ENCODE results near the gene SMCO4.

SMCO4 gene

GRCh38 chr11:93530468-93530826 lies 12.7 kb downstream of the SMCO4 start:
- DNase-seq (ENCODE audit: low read depth, low spot score) = no peak
- no peak overlapping the region for H3K27ac ChIP-seq

- H3K27ac ChIP-seq = no peak overlapping the region
- no peak for DNase-seq (ENCODE audit: low read depth, low spot score)
Measured at GRCh38 chr11:93529707-93530467, 13.3 kb downstream of the SMCO4 start.

DNA sequence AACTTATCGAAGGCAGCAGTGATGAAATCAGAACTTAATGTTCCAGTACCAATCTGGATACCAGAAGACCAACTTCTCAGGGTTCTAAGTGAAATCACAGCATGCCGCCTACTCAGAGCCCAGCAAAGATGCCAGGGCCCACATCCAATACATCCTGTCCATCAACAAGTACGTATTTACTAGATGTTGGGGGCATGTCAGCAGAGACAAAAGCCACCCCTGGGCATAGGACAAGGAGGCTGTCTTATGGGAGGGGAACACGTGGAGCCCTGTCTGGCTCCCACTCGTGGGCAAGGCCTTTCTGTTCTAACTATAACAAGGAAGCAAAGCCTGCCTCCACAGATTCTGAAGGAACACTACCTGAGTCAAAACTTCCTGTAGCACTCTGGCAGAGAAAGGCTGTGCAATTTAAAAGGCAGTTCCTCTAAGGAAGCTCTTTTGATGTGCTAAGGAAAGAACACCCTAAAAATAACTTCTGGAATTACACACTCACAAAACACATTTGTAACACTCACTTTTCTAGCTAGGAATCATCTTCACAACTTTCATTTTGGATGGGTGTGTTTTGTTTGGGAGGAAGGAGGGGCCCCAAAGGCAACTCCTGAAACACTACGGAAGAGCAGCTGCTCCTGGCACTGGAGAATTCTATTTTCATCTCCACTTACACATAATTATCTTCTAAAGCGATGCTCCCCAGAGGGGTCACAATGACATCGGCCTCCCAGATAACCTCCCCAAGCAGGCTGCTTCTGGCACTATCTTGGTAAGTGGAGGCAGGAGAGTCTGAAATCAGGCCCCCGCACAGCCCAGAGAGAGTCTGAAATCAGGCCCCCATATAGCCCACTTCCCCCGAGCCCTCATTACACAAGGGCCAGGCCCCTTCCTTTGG lies 14.2 kb downstream of the SMCO4 start:
- DNase-seq (ENCODE audit: low read depth, low spot score) = no peak
- no peak overlapping the region for H3K27ac ChIP-seq

- H3K27ac ChIP-seq = no peak overlapping the region
- no peak for DNase-seq (ENCODE audit: low read depth, low spot score)
Measured at GRCh38 chr11:93528252-93528651, 14.9 kb downstream of the SMCO4 start.

GRCh38 chr11:93526641-93527583 lies 16.3 kb downstream of the SMCO4 start:
- H3K27ac ChIP-seq = no peak overlapping the region
- no peak for DNase-seq (ENCODE audit: low read depth, low spot score)

DNA sequence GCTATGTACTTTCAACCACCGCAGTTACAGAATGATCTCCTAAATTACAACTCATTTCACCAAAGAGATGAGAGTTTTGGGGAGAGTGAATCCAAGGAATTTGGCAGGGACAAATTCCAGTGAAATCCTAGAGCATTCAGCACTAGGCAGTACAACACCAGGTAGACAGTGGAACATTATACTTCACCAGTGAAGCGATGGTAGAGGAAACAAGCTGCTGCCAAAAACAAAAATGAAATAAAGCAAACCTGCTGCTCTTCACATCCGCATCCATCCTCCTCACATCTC lies 16.9 kb downstream of the SMCO4 start:
- H3K27ac ChIP-seq = no peak overlapping the region
- no peak for DNase-seq (ENCODE audit: low read depth, low spot score)

- no peak for DNase-seq (ENCODE audit: low read depth, low spot score)
- H3K27ac ChIP-seq = no peak overlapping the region
Measured at GRCh38 chr11:93525601-93526345, 17.4 kb downstream of the SMCO4 start.

- no peak overlapping the region for H3K27ac ChIP-seq
- DNase-seq (ENCODE audit: low read depth, low spot score) = no peak
Measured at GRCh38 chr11:93524858-93525257, 18.3 kb downstream of the SMCO4 start.

GRCh38 chr11:93524173-93524536 lies 19.0 kb downstream of the SMCO4 start:
- no peak overlapping the region for H3K27ac ChIP-seq
- no peak for DNase-seq (ENCODE audit: low read depth, low spot score)

- DNase-seq (ENCODE audit: low read depth, low spot score) = no peak
Measured at GRCh38 chr11:93520726-93521509, 22.3 kb downstream of the SMCO4 start.

DNA sequence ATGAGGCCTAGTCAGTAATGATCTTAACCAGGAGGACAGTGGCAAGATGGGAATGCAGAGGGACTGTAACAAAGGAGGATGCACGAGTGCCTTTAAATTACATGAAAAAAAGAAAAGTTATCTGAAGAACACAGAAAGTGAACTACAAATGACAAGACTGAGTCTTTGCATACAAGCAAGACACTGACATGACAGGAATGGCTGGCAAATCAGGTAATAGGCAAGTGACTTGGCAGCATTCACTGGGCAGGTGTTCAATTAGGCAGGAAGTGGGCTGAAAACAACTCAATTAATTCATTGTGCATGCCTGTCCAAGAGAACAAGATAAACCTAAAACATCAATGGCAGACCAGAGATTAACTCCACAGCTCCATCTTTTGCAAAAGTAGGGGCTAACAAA lies 24.0 kb downstream of the SMCO4 start:
- no peak for DNase-seq (ENCODE audit: low read depth, low spot score)
- no peak overlapping the region for H3K27ac ChIP-seq

More at GRCh38 chr11:93520726-93521509, 22.3 kb downstream of the SMCO4 start:
- no peak overlapping the region for H3K27ac ChIP-seq

DNA sequence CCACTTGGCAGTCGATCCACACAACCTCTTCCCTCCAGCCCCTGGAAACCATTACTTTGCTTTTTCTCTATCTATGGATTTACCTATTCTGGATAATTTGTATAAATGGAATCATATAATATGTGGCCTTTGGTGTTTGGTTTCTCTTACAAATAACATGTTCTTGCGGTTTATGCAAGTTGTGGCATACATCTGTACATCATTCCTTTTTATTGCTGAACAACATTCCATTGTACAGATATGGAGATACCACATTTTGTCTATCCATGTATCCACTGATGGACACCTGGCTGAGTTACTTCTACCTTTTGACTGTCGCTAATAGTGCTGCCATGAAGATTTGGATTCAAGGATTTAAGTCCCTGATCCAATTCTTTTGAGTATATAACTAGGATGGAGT lies 25.1 kb downstream of the SMCO4 start:
- no peak overlapping the region for H3K27ac ChIP-seq
- no peak for DNase-seq (ENCODE audit: low read depth, low spot score)

GRCh38 chr11:93517611-93518010 lies 25.6 kb downstream of the SMCO4 start:
- no peak for DNase-seq (ENCODE audit: low read depth, low spot score)
- no peak overlapping the region for H3K27ac ChIP-seq

DNA sequence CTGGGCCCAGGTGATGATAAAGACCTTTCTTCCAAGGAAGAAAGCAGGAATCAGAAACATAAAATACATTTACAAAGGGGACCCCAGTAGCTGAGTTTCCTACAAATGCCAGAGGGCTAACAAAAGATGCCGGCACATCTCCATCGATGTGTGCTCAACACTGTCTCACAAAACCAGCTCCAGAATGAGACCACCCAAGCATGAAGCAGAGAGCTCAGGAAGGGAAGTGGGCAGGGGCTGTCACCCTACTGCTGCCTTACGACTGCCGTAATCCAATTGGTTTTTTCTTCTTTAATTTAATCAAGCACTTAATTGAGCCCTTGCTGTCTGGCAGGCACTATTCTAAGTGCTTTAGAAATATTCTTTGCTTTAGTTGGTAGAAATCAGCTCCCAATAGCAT lies 26.1 kb downstream of the SMCO4 start:
- H3K27ac ChIP-seq = no peak overlapping the region
- DNase-seq (ENCODE audit: low read depth, low spot score) = no peak

GRCh38 chr11:93515441-93516025 lies 27.7 kb downstream of the SMCO4 start:
- no peak for DNase-seq (ENCODE audit: low read depth, low spot score)
- H3K27ac ChIP-seq = no peak overlapping the region

DNA sequence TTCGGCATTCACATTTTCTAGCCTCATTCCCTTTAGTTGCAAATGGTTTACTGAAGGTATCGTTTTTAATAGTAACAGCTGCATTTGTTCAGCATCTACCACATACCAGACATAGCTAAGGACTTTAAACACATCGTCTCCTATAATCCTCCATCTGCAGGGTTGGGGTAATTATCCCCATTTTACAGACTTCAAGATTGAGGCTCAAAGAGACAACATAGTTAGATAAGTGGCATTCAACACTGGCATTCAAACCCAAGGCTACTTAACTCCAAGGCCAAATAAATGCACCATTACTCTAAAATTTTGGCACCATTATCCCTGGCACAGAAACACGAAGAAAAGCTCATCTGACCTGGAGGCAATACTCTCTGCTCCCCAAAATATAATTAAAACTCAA lies 28.5 kb downstream of the SMCO4 start:
- no peak for DNase-seq (ENCODE audit: low read depth, low spot score)

GRCh38 chr11:93513772-93514171 lies 29.4 kb downstream of the SMCO4 start:
- no peak for DNase-seq (ENCODE audit: low read depth, low spot score)
- no peak overlapping the region for H3K27ac ChIP-seq

More for the DNA sequence above, 28.5 kb downstream of the SMCO4 start:
- no peak overlapping the region for H3K27ac ChIP-seq

DNA sequence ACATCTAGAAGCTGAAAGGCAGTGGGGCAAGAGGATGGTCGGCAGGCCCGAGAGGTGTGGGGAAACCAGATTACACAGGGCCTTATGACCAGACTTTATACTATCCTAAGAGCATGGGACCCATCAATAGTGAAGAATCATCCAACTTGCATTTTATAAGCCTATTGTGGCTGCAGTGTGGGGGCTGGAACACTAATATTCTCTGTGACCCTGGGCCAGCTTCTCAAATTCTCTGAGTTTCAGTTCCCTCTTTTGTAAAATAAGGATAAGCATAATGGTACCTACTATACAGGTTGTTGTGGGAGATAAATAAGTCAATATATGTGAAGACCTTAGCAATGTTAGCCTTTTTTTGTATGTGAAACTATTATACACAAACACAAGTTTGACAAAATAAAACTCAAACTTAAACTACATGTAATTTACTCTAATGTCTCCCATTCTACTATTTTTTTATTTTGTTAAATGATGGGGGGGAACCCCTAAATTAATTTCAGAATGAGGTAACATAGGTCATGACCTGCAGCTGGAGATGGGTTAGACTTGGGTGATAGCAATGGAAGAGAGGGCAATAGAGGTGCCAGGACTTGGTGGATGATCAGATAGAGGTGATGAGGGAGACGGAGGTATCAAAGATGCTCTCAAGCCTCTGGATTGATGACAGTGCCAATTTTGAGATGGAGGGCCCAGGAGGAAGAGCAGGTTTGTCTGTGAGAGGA lies 30.1 kb downstream of the SMCO4 start:
- no peak overlapping the region for H3K27ac ChIP-seq
- no peak for DNase-seq (ENCODE audit: low read depth, low spot score)
